T-helper 1 cell (primary cell): Measurements from ENCODE around the gene ZC3H8.
"Not testable (repeated sequence)": the region's sequence is repeated elsewhere in the genome, so short reads cannot be mapped to it uniquely, and the experiment has no call there.

Experiments used
- DNase-seq, 5 donors: peaks; one replicate each; pipeline ENCODE4 v3.0.0-alpha.2; 2012 to 2020
- total RNA-seq, 4 donors: gene quantifications; one replicate each; lab custom pipeline; 2026; lab: John Stamatoyannopoulos, UW

Gene ZC3H8
- total RNA-seq = 13.8 to 26.1 (median 20.5) reads per million in 4 donors

DNA sequence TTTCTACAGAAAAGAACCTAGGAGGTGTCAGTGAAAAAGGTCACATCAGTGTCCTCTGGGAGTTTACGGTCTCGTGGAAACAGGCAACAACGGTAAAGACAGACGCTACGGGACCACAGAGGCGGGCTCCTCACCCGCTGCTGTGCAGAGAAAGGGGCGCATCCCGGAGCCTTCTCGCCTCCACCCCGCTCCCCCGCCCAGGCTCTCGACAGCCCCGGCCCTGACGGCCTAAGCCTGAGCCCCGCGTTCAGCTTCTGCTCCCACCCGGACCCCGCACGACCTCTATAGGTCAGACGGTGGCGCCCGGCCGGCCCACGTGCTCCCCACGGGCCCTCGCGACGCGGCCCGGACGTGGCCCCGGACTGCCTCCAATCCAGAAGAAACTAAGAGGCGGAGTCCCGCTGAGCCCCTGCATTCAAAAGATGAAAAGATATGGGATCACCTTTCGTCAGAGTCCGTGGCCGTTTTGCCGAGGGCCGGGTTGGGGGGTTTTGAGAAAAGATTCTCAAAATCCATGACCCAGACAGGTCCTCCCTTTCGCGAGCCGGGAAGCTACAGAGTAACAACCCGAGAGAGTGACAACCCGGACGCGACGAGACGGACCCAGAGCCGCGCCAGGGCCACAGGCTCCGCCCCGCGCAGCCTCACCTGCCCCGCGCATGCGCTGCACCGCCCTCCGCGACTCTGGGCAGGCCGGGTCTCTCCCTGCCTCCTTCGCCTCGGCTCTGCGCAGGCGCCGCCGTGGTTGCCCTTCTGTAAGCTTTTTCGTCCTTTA is at the start of gene ZC3H8:
ZC3H8 (minus strand) TSS at position 577 of the 775 bp plus-strand sequence; CDS start at position 516, 61 bp downstream.
- DNase-seq = peak; percentile 92 to 97 (median 93)

- DNase-seq = no peak
These were observed 49.6 kb upstream of the ZC3H8 start for GRCh38 chr2:112304298-112304941.

DNA sequence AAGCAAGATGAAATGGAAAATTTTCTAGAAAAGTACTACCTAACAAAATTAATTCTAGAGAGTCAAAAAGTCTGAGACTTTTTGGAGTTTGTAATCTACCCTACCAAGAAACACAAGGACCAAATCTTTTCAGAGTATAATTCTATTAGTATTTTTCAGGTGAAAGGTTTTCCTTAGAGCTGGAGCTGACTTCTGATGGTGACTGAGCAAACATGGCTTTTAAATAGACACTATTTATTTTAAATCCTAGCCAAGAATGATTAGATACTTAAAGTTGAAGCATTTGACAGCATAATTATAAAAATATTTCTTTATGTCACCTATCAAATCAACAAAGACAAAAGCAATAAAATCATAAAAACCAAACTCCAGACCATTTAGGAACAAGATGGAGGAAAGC is 47.1 kb upstream of the ZC3H8 start:
- no peak for DNase-seq

DNA sequence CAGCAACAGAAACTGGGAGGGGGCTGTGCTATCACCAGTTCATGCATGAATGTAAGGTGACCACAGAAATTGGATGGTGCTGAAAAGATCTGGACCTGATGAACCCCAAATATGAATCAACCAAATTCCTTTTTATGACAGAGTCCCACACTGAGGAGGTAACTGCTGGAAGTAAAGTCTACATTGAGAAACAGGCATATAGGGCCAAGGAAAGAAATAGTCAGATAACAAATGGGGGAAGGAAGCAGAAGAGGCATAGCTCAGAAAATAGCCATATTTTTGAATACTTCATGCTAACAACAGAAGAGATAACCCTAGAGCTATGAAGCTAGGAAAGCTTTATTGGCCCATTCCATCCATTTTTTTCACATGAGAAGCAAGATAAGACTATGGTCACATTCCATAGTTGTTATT is 46.3 kb upstream of the ZC3H8 start:
- no peak for DNase-seq

DNA sequence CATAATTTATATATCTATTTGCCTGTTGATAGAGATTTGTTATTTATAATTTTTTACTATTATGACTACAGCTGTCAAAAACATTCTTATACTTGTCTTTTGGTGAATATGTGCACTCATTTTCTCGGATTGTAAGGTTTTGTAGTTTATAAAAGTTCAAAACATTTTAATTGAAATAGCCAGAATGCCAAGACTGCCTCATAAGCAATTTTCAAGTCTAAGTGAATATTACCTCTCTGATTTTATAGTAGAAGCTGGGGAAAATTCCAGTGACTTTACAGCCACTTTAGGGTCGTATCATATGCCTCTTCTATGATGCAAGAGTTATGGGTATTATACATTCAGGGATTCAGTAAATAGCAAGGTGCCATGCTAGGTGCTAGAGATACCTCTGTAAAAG is 41.6 kb upstream of the ZC3H8 start:
- no peak for DNase-seq

DNA sequence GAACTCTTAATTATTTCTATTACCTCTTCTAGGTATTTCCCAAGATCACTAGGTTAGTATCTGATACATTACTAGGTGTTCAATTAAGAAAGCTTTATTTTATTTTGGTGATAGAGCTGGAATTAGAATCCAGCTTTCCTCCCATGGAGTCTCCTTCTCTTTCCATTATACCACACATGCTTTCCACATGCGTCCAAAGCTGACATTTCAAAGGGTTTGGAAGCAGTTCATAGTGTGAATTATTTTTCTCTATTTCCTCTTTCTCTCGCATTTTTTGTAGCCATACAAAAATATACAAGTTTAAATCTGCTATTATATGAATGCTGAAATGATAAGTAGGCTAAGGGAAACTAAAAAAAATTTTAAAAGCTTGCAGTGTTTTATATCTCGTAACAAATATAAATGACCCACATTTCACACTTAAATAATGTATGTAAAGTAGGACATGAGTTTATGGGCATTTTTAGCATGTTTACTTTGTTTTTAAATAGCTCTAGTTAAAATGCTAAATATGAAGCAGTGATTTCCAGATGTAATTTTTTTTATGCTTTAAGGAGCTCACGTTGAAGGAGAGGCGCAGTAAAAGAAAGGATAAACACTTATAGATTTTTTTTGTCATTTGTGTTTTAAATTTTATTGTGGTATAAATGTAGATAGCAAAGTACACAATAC is 40.7 kb upstream of the ZC3H8 start:
- no peak for DNase-seq

DNA sequence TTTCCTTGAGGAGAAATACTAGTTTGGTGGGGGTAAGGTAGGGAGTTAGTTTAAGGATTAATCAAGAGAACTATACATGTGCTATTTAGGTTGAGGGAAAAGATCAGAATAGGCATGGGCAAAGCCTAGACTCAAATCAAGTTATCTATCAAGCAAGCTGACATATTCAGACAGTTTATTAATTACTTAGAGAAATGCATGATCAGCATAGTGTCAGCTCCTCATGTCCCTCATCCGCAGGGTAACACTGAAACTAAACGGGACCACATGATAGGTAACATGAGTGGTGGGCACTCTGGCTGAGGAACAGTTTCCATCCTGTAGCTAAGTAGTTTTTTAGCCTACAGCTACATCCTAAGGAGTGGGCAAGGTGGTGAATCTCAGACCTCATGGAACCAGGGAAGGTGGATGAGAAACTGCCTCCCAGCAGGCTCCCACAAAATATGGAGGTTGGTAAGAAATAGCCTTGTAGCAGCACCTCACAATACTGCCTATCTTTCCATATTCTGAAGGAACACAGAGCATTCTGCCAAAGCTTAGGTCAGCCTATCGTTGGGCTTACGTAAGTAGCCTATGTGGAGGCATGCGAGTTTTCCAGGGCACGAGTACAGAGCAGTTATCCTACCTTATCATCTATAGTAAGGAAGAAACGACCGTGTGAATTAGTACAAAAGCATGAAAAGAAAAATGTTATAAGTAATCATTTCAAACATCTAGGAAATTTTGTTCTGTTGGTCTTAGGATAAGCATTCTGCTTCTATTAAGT is 39.0 kb upstream of the ZC3H8 start:
- no peak for DNase-seq

DNA sequence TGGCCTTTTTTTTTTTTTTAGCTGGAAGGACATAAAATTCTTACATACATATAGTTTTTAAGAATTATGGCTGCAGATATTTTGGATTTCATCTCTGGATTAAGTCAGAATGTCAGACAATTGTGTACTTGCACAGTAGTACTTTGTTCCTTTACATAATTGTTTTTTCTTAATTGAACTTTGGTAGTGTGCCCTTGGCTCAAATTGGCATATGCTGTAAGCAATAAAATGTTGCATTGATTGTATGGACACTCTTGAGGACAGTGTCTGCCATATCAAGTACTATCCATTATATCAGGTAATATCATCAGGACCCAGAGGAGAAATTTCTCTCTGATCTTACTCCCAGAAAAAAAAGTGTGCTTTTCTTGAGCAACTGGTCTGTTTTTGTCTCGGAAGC is 35.8 kb upstream of the ZC3H8 start:
- DNase-seq = no peak

DNA sequence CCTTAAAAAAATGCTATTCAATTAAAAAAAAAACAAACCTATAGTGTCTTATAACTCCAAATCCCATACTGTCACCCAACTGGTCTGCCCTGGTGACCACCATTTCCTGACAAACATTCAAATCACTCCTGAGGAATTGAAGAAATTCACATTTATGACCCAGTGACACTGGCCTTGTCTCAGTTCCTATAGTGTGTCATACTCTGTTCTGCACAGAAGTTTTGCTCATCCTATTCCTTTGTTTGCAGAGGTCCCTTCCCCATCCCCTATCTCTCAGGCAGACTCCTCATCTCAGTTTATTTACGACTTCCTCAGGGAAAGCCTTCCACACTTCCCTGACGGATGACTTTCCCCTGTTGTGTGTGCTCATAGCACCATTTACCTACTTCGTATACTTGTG is 35.2 kb upstream of the ZC3H8 start:
- DNase-seq = no peak

DNA sequence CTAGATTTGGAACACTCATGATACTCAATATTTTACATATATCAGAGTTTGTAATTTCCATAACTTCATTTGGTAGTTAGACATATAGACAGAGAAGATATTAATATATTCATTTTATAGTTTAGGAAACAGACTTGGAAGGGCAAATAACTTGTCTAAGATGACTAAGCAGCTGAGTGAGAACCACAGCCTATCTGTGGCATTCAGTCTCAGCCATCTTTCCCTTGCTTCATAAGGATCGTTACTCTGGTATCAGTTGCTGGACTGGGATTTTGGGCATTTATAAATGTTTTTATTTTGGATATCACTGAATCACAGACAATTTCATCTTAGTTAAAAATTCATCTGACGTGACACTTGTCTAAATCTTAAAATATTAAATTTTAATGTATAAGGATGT is 28.7 kb upstream of the ZC3H8 start:
- not testable (repeated sequence) for DNase-seq

DNA sequence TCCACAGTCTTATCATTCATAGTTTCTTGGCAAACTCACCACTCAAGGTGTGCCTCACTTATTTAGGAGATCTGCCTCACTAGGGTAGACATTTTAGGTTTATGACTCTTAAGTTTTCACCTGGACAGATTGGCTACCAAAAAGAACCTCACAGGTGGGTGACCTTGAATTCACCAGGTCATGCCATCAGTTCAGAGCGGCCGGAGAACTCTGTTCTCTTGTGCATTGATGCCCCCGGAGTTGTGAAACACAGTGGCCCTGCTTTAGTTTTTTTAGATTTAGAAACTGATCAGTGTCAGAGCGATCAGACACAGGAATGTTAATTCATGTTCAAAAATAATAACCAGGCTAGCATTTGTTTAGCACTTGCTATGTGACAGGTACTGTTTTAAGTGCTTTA is 27.2 kb upstream of the ZC3H8 start:
- not testable (repeated sequence) for DNase-seq

DNA sequence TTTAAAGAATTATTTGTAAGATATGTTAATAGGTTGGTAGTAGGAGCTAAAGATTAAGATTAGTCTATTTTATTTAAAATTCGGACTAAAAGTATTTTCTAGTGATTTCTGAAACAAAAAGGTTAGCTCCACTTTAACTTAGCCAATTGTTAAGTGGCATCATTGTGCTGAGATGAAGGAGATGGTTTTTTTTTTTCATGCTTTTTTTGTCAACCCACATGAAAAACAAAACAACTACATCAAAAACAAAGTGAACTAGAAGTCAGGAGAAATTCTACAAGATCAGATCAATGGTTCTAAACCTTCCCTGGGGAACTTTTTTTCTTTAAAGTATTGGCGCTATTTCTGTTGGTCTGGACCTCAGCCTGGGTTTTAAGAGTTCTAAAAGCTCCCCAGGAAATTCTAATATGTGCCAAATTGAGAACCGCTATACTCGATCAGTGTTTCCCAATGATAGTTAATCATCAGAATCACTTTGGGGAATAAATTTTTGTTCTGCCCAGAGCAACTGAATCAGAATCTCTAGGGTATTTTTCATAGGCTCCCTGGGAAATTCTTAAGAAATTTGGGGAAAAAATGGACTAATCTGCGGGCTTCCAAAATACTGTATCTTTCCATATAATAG is 22.9 kb upstream of the ZC3H8 start:
- DNase-seq = no peak

DNA sequence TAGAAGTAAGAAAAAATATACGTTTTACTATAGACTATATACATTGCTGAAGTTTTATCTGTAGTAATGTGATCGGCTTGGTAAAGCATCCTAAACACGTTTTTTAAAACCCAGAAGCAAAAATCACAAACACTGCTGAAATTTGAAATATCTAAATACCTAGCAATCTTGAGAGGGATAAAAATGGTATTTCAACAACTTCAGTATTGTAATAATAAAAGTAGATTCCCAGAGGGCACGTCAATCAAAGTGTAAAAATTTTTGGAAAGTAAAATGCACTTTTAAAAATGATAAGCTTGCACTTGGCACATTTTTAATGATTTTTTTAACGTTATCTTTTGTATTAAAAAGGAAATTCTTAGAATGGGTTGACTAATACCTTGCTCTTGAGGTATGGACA is 22.1 kb upstream of the ZC3H8 start:
- DNase-seq = no peak

- DNase-seq = peak; percentile 62 to 78 (median 71)
These were observed 21.3 kb upstream of the ZC3H8 start for GRCh38 chr2:112275887-112276773.

- DNase-seq = peak; percentile 97 to 99 (median 98)
These were observed 20.6 kb upstream of the ZC3H8 start, which contains the start of gene ZC3H6 for GRCh38 chr2:112275311-112275886. Gene ZC3H6, plus strand, starts transcription at chr2:112275597. Its CDS starts 398 bp downstream, at chr2:112275995.

- no peak for DNase-seq
These were observed 18.5 kb upstream of the ZC3H8 start for GRCh38 chr2:112273349-112273748.

- DNase-seq = no peak
These were observed 17.8 kb upstream of the ZC3H8 start for GRCh38 chr2:112272669-112273068.

DNA sequence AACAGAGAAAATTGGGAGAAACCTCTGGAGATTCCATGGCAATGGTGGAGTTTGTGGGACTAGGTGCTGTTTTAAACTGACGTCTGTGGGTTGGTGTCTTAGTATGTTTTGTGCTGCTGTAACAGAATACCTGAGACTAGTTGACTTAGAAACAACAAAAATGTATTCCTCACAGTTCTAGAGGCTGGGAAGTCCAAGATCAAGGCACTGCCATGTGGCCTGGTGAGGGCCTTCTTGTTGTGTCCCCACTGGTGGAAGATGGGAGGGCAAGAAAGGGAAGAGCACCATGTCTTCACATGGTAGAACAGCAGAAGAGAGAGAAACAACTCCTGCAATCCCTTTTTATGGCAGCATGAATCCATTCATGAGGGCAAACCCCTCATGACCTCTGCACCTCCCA is 13.7 kb upstream of the ZC3H8 start:
- no peak for DNase-seq

GRCh38 chr2:112262876-112263275 is 8.0 kb upstream of the ZC3H8 start:
- no peak for DNase-seq

DNA sequence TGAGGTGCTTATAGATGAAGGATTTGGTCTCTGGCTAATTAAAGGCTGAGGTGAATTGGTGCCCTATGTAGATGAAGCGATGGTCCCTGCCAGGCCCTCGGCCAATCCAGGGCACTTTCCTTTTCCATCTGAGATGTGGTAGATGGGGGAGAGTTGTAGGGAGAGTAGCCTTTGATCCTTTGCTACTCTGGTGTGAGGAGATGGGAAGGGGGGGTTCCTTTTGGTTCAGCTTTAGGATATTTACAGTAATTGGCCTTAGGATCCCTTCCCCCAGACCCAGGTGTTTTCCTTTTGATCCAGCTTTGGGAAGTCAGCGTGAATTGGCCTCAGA is 5.4 kb upstream of the ZC3H8 start:
- DNase-seq = no peak
